IPS DF 6.9 (cell line): Measurements from ENCODE around the gene KAZN.

ENCODE experiments used
- DNase-seq: peaks from one replicate; pipeline ENCODE4 v3.0.0-alpha.2; 2013; ENCODE audit warnings: low read depth, low spot score
- H3K27ac ChIP-seq: one replicate; pipeline ENCODE4 v1.5.1; 2013; ENCODE audit warnings: low read length, control low read depth
- H3K27me3 ChIP-seq: 2 replicates; pipeline ENCODE4 v1.6.1; 2013; ENCODE audit warnings: mild to moderate bottlenecking, low read length; ENCODE audit not compliant: control insufficient read depth, insufficient read depth
- H3K36me3 ChIP-seq: 2 replicates; pipeline ENCODE4 v1.6.1; 2013; ENCODE audit warnings: low read length; ENCODE audit not compliant: control insufficient read depth, insufficient read depth
- H3K4me1 ChIP-seq: 2 replicates; pipeline ENCODE4 v1.6.1; 2013; ENCODE audit warnings: low read length; ENCODE audit not compliant: control insufficient read depth, insufficient read depth
- H3K4me3 ChIP-seq: 2 replicates; pipeline ENCODE4 v1.5.1; 2013; ENCODE audit warnings: mild to moderate bottlenecking, low read length
- H3K9me3 ChIP-seq: 2 replicates; pipeline ENCODE4 v1.6.1; 2013; ENCODE audit warnings: low read length, inconsistent platforms; ENCODE audit not compliant: control insufficient read depth, insufficient read depth
- WGBS: extraction: QIAGEN DNeasy Blood & Tissue Kit; methylation state at CpG from one replicate; pipeline ENCODE4 v1.1.7; 2013; ENCODE audit warnings: mixed read lengths, missing lambda C conversion rate; ENCODE audit not compliant: insufficient read length, insufficient coverage; 5-methylcytosine and 5-hydroxymethylcytosine counted together

Gene KAZN

DNA sequence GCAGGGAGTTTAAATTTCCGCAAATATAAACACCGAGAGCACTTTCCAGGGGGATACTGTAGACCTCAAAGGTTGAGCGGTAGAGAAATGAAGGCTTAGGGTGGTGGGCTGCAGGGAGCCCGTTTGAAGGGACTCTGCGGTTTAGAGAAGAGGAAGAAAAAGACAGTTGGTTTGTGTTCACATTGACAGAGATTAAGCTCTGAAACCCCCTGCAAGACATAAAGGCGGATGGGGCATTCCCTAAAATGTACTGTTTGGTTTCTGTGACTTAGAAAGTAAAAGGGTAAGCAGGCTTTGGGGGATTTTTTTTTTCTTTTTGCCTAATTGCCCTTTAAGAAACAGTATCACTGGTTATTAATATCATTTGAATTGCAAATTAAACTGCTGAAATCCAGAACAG, 1.3 kb downstream of the KAZN start:
- Histone ChIP-seq H3K27me3 (peaks cover 3% of the 10 kb centered on the region; the same call in 1 of the 2 replicates), H3K4me1 (no peaks in the 10 kb centered on the region; the same call in 1 of the 2 replicates), H3K4me3 (peak overlapping the region; percentile 49; the same call in 1 of the 2 replicates), H3K27ac (no peak overlapping the region), H3K9me3 (no peaks in the 10 kb centered on the region), H3K36me3 (no peaks in the 10 kb centered on the region)
- WGBS: no CpG with 5 or more reads among the region's 6 CpGs
- DNase-seq: no peak

DNA sequence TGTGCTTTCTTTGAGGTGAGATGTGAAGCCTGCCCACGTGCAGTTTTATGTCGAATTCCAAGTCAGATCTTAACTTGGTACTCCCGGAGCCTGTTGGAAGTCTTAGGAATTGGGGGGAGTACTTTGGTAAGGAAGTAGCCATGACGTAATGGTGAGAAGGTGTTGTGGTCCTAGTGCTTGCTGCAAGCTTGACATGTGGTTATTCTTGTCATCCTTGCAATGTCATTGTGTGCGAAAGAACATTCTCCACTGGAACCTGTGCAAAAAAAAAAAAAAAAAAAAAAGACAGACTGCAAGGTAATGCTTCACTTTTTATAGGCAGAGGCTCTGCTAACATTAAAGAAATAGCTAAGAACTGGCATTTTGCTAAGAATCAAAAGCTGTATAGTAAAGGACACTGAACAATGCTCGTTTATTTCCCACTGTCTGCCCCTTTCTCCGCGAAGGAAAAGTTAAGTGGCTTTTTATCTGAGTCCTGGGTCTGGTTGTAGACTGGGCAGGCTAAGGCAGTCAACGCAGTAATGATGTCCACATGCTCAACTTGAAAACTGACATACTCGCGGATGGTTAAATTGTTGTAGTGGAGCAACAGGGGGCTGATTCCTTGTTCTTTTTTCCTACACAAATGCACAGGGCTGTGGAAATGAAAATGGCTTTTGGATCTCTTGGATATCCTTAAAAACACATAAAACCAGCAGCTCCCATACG, 2.1 kb downstream of the KAZN start:
- no peak overlapping the region for H3K4me3 ChIP-seq

DNA sequence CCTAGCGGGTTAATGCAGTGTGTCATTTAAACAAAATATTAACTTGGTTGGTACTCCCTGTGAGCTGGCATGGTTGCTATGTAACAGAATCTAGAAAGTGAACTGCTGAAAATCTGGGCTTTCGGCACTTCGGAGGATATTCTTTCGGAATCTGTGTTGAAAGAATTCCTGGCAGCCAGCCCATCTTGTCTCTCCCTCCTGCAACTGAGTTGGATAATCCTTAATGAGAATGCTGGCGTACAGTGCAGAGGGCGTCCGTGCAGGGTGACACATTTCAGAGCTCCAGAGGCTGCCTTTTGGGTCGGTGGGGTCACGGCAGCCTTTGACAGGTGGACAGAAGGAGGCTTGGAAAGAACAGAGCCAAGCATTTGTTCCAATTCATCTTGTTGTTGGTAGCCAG, 3.7 kb downstream of the KAZN start:
- Histone ChIP-seq H3K4me3 (no peak overlapping the region), H3K36me3 (no peaks in the 10 kb centered on the region), H3K4me1 (no peaks in the 10 kb centered on the region; the same call in 1 of the 2 replicates), H3K27ac (no peak overlapping the region), H3K27me3 (peaks cover 3% of the 10 kb centered on the region; the same call in 1 of the 2 replicates), H3K9me3 (no peaks in the 10 kb centered on the region)
- WGBS: no CpG with 5 or more reads among the region's 9 CpGs
- DNase-seq: no peak

More for the DNA sequence above, 2.1 kb downstream of the KAZN start:
- WGBS: no CpG with 5 or more reads among the region's 12 CpGs
- H3K27ac ChIP-seq: no peak overlapping the region
- no peaks in the 10 kb centered on the region for H3K36me3 ChIP-seq
- no peak for DNase-seq
- no peaks in the 10 kb centered on the region; the same call in 1 of the 2 replicates for H3K4me1 ChIP-seq
- peaks cover 3% of the 10 kb centered on the region; the same call in 1 of the 2 replicates for H3K27me3 ChIP-seq
- H3K9me3 ChIP-seq: no peaks in the 10 kb centered on the region

DNA sequence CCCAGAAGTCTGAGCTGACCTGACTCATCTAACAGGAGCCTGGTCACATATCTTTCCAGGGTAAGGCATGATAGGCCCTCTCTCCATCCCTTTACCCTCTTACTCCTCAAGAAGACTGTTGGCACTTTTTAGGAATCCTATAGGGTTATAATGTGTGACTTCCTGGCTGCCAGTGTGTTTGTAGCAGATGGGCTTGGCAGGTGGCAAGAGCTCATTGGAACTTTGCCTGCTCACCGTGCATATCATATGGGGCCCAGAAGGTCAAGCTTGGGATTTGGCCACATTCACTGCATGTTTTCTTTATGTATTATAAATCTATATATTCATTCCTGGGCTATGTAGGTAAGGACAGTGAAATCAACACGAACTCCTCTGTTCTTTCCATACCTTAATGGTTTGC, 5.2 kb downstream of the KAZN start:
- Histone ChIP-seq H3K4me1 (no peaks in the 10 kb centered on the region; the same call in 1 of the 2 replicates), H3K9me3 (no peaks in the 10 kb centered on the region), H3K27ac (no peak overlapping the region), H3K4me3 (no peak overlapping the region), H3K27me3 (peaks cover 3% of the 10 kb centered on the region; the same call in 1 of the 2 replicates), H3K36me3 (no peaks in the 10 kb centered on the region)
- DNase-seq: no peak
- no CpG with 5 or more reads among the region's 2 CpGs for WGBS

DNA sequence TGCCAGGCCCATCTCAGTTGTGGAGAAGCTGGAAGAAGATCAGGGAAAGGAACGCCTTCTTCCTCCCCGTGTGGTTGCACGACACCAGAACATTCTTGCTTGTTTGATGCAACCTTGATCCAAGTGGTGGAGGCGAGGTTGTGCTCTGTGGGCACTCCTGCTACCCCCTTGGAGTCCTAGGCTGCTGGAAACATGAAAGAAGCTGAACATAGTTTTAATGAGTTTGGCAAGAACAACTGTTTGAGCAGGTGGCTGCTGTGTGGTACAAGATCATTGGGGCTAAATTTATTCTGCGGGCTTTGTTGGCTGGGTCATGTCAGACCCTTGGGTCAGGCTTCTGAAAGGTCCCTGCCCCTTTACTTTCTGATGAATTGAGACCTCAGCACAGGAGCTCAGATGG, 5.9 kb downstream of the KAZN start:
- Histone ChIP-seq H3K27me3 (peaks cover 3% of the 10 kb centered on the region; the same call in 1 of the 2 replicates), H3K4me3 (no peak overlapping the region), H3K27ac (no peak overlapping the region), H3K36me3 (no peaks in the 10 kb centered on the region), H3K9me3 (no peaks in the 10 kb centered on the region), H3K4me1 (no peaks in the 10 kb centered on the region; the same call in 1 of the 2 replicates)
- WGBS: no CpG with 5 or more reads among the region's 5 CpGs
- DNase-seq: no peak

DNA sequence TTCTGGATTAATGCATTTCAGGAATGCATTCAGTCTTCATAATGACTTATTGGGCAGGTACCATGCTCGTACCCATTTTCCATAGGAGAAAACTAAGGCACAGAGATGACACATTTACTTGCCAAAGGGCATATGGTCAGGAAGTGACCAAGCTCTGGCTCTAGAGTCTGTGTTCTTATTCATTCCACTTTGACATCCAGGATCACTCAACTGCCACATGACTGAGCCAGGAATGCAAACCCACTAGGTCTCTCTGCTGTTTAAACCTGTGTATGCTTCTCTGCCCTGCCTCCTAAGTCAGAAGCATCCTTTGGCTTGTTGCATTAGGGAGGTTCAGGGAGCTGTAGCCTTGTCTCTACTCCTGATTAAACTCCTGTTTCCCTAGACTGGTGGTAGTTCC, 7.5 kb downstream of the KAZN start:
- H3K36me3 ChIP-seq: no peaks in the 10 kb centered on the region
- WGBS: no CpG with 5 or more reads among the region's 1 CpG
- no peak overlapping the region for H3K4me3 ChIP-seq
- H3K27ac ChIP-seq: no peak overlapping the region
- no peaks in the 10 kb centered on the region for H3K9me3 ChIP-seq
- H3K4me1 ChIP-seq: no peaks in the 10 kb centered on the region; the same call in 1 of the 2 replicates
- no peak for DNase-seq
- H3K27me3 ChIP-seq: no peaks in the 10 kb centered on the region

DNA sequence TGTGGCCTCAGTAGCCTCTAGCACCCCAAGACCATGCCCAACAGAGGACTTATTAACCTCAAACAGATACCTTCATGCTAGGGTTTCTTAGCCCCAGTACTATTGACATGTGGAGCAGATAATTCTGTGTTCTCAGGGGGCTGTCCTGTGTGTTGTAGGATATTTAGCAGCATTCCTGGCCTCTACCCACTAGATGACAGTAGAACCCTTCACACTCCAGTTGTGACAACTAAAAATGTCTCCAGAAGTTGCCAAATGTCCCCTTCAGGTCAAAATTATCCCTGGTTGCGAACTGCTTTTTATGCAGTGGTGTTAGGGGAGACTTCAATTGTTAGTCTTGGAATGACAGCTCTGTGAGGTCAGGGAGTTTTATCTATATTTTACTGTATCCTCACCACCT, 8.1 kb downstream of the KAZN start:
- DNase-seq: no peak
- WGBS: no CpG with 5 or more reads among the region's 1 CpG
- H3K27me3 ChIP-seq: no peaks in the 10 kb centered on the region

DNA sequence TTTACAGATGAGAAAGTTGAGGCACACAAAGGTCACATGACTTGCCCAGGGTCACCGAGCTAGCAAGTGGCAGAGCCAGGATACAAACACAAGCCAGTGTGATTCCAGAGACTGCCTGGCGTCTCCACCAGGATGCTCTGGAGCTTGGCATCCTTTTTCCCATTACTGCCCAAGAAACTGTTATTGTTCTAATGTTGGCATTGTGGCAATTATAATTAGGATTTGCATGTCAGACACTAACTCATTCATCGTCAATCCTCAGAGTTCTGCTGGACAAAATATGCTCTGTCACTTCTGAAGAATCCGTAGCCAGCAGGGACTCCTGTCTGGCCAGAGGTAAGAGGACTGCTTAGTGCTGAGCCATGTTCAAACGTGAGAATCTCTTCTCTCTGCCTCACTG, 8.8 kb downstream of the KAZN start:
- Histone ChIP-seq H3K27me3 (no peaks in the 10 kb centered on the region), H3K4me1 (no peaks in the 10 kb centered on the region), H3K4me3 (no peak overlapping the region), H3K27ac (no peak overlapping the region), H3K36me3 (no peaks in the 10 kb centered on the region), H3K9me3 (no peaks in the 10 kb centered on the region)
- no CpG with 5 or more reads among the region's 5 CpGs for WGBS
- no peak for DNase-seq

More for the DNA sequence above, 8.1 kb downstream of the KAZN start:
- Histone ChIP-seq H3K9me3 (no peaks in the 10 kb centered on the region), H3K36me3 (no peaks in the 10 kb centered on the region), H3K4me1 (no peaks in the 10 kb centered on the region), H3K4me3 (no peak overlapping the region), H3K27ac (no peak overlapping the region)

DNA sequence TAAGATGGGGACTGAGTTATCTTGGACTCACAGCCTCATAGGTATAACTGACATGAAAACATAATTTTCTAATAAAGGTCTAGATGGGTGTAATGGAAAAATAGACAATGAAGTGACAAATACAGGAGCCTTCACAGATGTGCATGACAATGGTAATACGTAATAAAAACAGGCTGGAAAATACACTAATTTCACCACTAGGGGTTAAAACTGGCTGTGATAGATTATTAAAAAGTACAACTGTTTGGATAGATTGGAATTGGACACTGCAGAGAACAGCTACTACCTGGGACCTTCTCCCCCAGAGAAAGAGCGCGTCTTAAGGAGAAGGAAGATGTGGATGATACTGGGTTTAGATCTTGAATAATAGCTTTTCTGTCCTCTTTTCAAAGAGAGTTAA, 9.8 kb downstream of the KAZN start:
- Histone ChIP-seq H3K4me1 (no peaks in the 10 kb centered on the region), H3K36me3 (no peaks in the 10 kb centered on the region), H3K27ac (no peak overlapping the region), H3K9me3 (no peaks in the 10 kb centered on the region), H3K4me3 (no peak overlapping the region), H3K27me3 (no peaks in the 10 kb centered on the region)
- DNase-seq: no peak
- no CpG with 5 or more reads among the region's 3 CpGs for WGBS

DNA sequence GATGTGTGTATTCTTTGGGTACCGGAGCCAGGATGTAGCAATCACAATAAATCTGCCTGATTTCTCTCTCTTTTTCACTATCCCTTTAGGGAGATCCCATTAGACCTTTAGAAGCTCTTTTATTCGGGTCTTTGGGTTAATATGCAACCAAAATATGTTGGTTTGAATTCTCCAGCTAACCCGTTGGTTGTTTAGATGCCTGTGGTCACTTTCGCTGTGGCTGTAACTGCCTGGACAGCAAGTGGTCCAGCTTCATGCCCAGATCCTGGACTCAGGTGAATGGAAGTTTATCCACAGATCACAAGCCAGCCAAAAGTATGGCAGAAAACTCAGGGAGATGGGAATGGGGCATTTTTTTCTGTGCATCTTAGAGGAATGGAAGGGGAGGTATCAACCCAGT, 12.3 kb downstream of the KAZN start:
- Histone ChIP-seq H3K27ac (no peak overlapping the region), H3K27me3 (no peaks in the 10 kb centered on the region), H3K9me3 (no peaks in the 10 kb centered on the region), H3K4me1 (no peaks in the 10 kb centered on the region), H3K4me3 (no peak overlapping the region), H3K36me3 (no peaks in the 10 kb centered on the region)
- WGBS: no CpG with 5 or more reads among the region's 4 CpGs
- no peak for DNase-seq

DNA sequence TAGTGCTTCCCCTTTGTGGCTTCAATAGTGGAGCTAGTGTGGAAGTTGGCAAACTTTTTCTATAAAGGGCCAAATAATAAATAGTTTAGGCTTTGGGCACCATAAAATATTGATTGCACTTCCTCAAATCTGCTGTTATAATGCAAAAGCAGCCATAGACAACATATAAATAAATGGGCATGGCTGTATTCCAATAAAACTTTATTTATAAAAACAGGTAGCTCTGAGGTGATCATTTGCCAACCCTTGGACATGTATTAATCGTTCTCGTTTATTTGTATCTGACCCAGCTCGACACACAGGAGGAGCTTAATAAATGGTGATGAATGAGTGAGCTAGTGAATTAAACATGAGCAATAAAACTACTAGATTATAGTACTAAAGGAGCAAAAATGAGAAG, 13.3 kb downstream of the KAZN start:
- no peaks in the 10 kb centered on the region for H3K27me3 ChIP-seq
- H3K9me3 ChIP-seq: no peaks in the 10 kb centered on the region
- no peak for DNase-seq
- H3K4me3 ChIP-seq: no peak overlapping the region
- H3K36me3 ChIP-seq: no peaks in the 10 kb centered on the region
- H3K4me1 ChIP-seq: no peaks in the 10 kb centered on the region
- H3K27ac ChIP-seq: no peak overlapping the region
- no CpG with 5 or more reads among the region's 3 CpGs for WGBS
